SK-N-SH (cell line): ENCODE results near the gene BCAS3.

Experiments
- CHD2 ChIP-seq: fragments of 150-350 bp; IDR thresholded peaks from 2 replicates; pipeline ENCODE4 v1.6.1; 2018; ENCODE audit warnings: low read length; ENCODE audit not compliant: partially characterized antibody
- EZH2phosphoT487 ChIP-seq: fragments of 200-600 bp; sonication (generic); IDR thresholded peaks from 2 replicates; pipeline ENCODE4 v1.6.1; 2017; ENCODE audit warnings: low read depth, mixed run types, mild to moderate bottlenecking, antibody characterized with exemption, moderate library complexity, borderline replicate concordance
- GATA2 ChIP-seq: sonication (generic); formaldehyde crosslinking; IDR thresholded peaks from 2 replicates; pipeline ENCODE4 v1.5.0; 2020; ENCODE audit warnings: mild to moderate bottlenecking, missing genetic modification reagents
- MAX ChIP-seq: IDR thresholded peaks from 2 replicates; pipeline ENCODE4 v1.4.0; 2012; ENCODE audit warnings: low read depth
- POLR2AphosphoS5 ChIP-seq: IDR thresholded peaks from 2 replicates; pipeline ENCODE4 v1.6.1; 2012; ENCODE audit warnings: low read depth, low read length
- RAD21 ChIP-seq: IDR thresholded peaks from 2 replicates; pipeline ENCODE4 v1.6.1; 2012; ENCODE audit warnings: mild to moderate bottlenecking, low read length
- RXRA ChIP-seq: IDR thresholded peaks from 2 replicates; pipeline ENCODE4 v1.4.0; 2012; ENCODE audit warnings: low read depth, mild to moderate bottlenecking, borderline replicate concordance
- USF2 ChIP-seq: fragments of 150-350 bp; IDR thresholded peaks from 2 replicates; pipeline ENCODE4 v1.6.1; 2017; ENCODE audit warnings: antibody characterized with exemption, low read length, low read depth, borderline replicate concordance
- YY1 ChIP-seq: IDR thresholded peaks from 2 replicates; pipeline ENCODE4 v1.4.0; 2012; ENCODE audit warnings: low read depth, mild to moderate bottlenecking
- TF ChIP-seq, protein P1 (sequence below): fragments of 200-600 bp; sonication (generic); IDR thresholded peaks from 2 replicates; pipeline ENCODE4 v1.6.1; 2017; ENCODE audit warnings: antibody characterized with exemption, mild to moderate bottlenecking, moderate library complexity

DNA sequence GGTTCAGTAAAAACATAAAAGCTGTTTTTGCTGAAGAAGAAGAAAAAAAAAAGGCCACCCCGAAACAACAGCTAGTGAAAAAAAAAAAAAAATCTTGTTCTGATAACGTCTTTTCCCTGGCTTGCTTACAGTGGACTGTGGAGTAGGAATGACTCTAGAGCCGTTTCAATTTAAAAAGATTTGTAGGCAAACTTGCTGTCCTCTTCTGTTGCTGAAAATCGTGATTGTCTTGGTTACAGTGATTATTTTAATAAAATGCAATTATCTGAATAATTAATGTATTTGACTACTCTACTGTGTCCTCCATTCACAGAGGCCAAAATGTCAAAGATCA, 531.4 kb downstream of the BCAS3 start:
- TF ChIP-seq, protein P1, sequence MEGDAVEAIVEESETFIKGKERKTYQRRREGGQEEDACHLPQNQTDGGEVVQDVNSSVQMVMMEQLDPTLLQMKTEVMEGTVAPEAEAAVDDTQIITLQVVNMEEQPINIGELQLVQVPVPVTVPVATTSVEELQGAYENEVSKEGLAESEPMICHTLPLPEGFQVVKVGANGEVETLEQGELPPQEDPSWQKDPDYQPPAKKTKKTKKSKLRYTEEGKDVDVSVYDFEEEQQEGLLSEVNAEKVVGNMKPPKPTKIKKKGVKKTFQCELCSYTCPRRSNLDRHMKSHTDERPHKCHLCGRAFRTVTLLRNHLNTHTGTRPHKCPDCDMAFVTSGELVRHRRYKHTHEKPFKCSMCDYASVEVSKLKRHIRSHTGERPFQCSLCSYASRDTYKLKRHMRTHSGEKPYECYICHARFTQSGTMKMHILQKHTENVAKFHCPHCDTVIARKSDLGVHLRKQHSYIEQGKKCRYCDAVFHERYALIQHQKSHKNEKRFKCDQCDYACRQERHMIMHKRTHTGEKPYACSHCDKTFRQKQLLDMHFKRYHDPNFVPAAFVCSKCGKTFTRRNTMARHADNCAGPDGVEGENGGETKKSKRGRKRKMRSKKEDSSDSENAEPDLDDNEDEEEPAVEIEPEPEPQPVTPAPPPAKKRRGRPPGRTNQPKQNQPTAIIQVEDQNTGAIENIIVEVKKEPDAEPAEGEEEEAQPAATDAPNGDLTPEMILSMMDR, result no peak
- TF ChIP-seq GATA2 (CRISPR knock-in tag) (no peak), POLR2AphosphoS5 (no peak), CHD2 (no peak), MAX (no peak), RAD21 (no peak), USF2 (no peak), RXRA (no peak), EZH2phosphoT487 (no peak), YY1 (no peak)
